Panc1 (cell line): ENCODE results near the gene KRTAP3-3. TPM values are rescaled to one million over a fixed set of nuclear protein-coding genes. Genes with fewer than 3 reads are reported as not detected.

Source experiments
- ATAC-seq: fragments of 200-7000 bp; cut with Tn5 transposase; 2 replicates; pipeline ENCODE4 v1.9.1; 2020; ENCODE audit warnings: mild to moderate bottlenecking, moderate library complexity
- Bru-seq: library from RNA; stranded (reverse); fragments of 400-500 nt; gene quantifications from one replicate; lab custom pipeline; 2021; lab: Mats Ljungman, UMichigan
- BruChase-seq, 2 experiments: library from RNA; stranded (reverse); fragments of 400-500 nt; gene quantifications; one replicate each; lab custom pipeline; 2021; lab: Mats Ljungman, UMichigan
- BruUV-seq: library from RNA; stranded (reverse); fragments of 400-500 nt; replicated peaks from 2 replicates; lab custom pipeline; 2021; lab: Mats Ljungman, UMichigan
- CTCF ChIA-PET: fragments of 300-600 bp; sonication (Branson Sonifier 250); formaldehyde crosslinking; loops from one replicate; lab custom pipeline; 2022; ENCODE audit warnings: antibody characterized with exemption; lab: Charles Lee
- POLR2A ChIA-PET: fragments of 300-600 bp; sonication (Branson Sonifier 250); formaldehyde crosslinking; loops from one replicate; lab custom pipeline; 2022; ENCODE audit warnings: antibody characterized with exemption; lab: Charles Lee
- DNase-seq: peaks from one replicate; pipeline ENCODE4 v3.0.0-alpha.2; 2010; ENCODE audit warnings: low read depth, low spot score
- H3K27ac ChIP-seq: 2 replicates; pipeline ENCODE4 v1.5.1; 2011; ENCODE audit warnings: mild to moderate bottlenecking, low read length, inconsistent platforms
- H3K27me3 ChIP-seq: fragments of 200-500 bp; sonication (Bioruptor generic); 2 replicates; pipeline ENCODE4 v1.6.0; 2014; ENCODE audit warnings: low read length, inconsistent platforms; ENCODE audit not compliant: control insufficient read depth, insufficient read depth
- H3K36me3 ChIP-seq: fragments of 200-500 bp; sonication (Bioruptor generic); 2 replicates; pipeline ENCODE4 v1.5.1; 2014; ENCODE audit warnings: inconsistent platforms, mild to moderate bottlenecking, low read length, moderate library complexity; ENCODE audit not compliant: control insufficient read depth, insufficient read depth
- H3K4me1 ChIP-seq: 2 replicates; pipeline ENCODE4 v1.5.1; 2011; ENCODE audit warnings: inconsistent platforms, mild to moderate bottlenecking, low read length, moderate library complexity; ENCODE audit not compliant: control insufficient read depth, insufficient read depth
- H3K4me3 ChIP-seq, 2 experiments: 2 replicates each; pipeline ENCODE4 v1.5.1; 2011 to 2012; ENCODE audit warnings: low read depth in 2 of 2, low read length in 2 of 2, mild to moderate bottlenecking in 2 of 2, inconsistent platforms in 1 of 2, moderate library complexity in 1 of 2
- H3K9me3 ChIP-seq: fragments of 200-500 bp; sonication (Bioruptor generic); 2 replicates; pipeline ENCODE4 v1.5.1; 2014; ENCODE audit warnings: low read depth, mild to moderate bottlenecking, inconsistent platforms, low read length, moderate library complexity; ENCODE audit not compliant: control insufficient read depth, insufficient read depth
- CTCF ChIP-seq: fragments of 450-650 bp; IDR thresholded peaks from 2 replicates; pipeline ENCODE4 v1.5.1; 2017; ENCODE audit warnings: mild to moderate bottlenecking
- POLR2AphosphoS5 ChIP-seq: IDR thresholded peaks from 2 replicates; pipeline ENCODE4 v1.6.1; 2012; ENCODE audit warnings: mild to moderate bottlenecking, low read depth, low read length, moderate library complexity
- REST ChIP-seq, 2 experiments: IDR thresholded peaks; 2 replicates each; pipeline ENCODE4 v1.6.1; 2011 to 2012; ENCODE audit warnings: low read depth in 2 of 2, control low read depth in 1 of 2, low read length in 1 of 2, mild to moderate bottlenecking in 1 of 2, moderate library complexity in 1 of 2; ENCODE audit not compliant: insufficient read depth in 1 of 2
- SIN3A ChIP-seq: IDR thresholded peaks from 2 replicates; pipeline ENCODE4 v1.6.1; 2012; ENCODE audit warnings: low read depth, mild to moderate bottlenecking, low read length, moderate library complexity, borderline replicate concordance; ENCODE audit not compliant: insufficient read depth
- TCF7L2 ChIP-seq: IDR thresholded peaks from 2 replicates; pipeline ENCODE4 v1.6.1; 2011; ENCODE audit warnings: mild to moderate bottlenecking, low read depth, low read length, inconsistent platforms
- in situ Hi-C: cut with HindIII; loops from 2 replicates; pipeline ENCODE4 v1.10.0; 2016; ENCODE audit warnings: low sequenced_read_pairs, low pct_unique_long_range_greater_than_20kb
- intact Hi-C: fragments of 100-400 bp; cut with micrococcal nuclease; formaldehyde crosslinking; loops from one replicate; pipeline ENCODE4 v1.10.0; 2022; ENCODE audit not compliant: unreplicated experiment
- long read RNA-seq: library from polyadenylated mRNA; unstranded; transcript quantifications from one replicate; pipeline ENCODE4 v2.0.0, GENCODE V29; 2021; ENCODE audit not compliant: unreplicated experiment
- polyA plus RNA-seq: library from polyadenylated mRNA; unstranded; fragments of >200 nt; gene quantifications from one replicate; pipeline ENCODE4 v1.2.1, GENCODE V29; 2012; ENCODE audit warnings: missing spikeins; ENCODE audit not compliant: insufficient read length
- total RNA-seq: library from RNA; stranded (reverse); gene quantifications from one replicate; pipeline ENCODE4 v1.2.1, GENCODE V29; 2021; ENCODE audit not compliant: unreplicated experiment

KRTAP3-3 gene
- not detected for total RNA-seq
- polyA plus RNA-seq = not detected
- not detected for Bru-seq, nascent RNA
- not detected for BruChase-seq, experiment 1, labeled RNA remaining after a 2-hour chase
- not detected for BruChase-seq, experiment 2, labeled RNA remaining after a 6-hour chase
- long read RNA-seq = 0 reads

GRCh38 chr17:40993839-40994238 is at the start of gene KRTAP3-3:
Gene KRTAP3-3 (minus strand): TSS chr17:40994164. CDS start chr17:40994097, 67 bp downstream.
- ChIA-PET POLR2A (interaction anchor here (0.6 kb wide), 1 partner anchor 122 kb away, joined by 4 read pairs; no protein-coding TSS in a partner anchor), CTCF (no interaction called here)
- ATAC-seq = no peak
- no peaks in the 10 kb centered on the region for H3K4me1 ChIP-seq
- intact Hi-C loops = no loop called here
- no peak for TF ChIP-seq TCF7L2
- no peak for TF ChIP-seq CTCF
- no peak for TF ChIP-seq SIN3A
- no peak for TF ChIP-seq REST (IDR thresholded peaks at IDR 0.05; ENCODE audit: insufficient read depth in 1 of 2, low read depth in 2 of 2, low read length in 1 of 2)
- TF ChIP-seq POLR2AphosphoS5 = no peak
- in situ Hi-C loops = no loop called here
- H3K27me3 ChIP-seq = peaks cover 17% of the 10 kb centered on the region
- no peaks in the 10 kb centered on the region for H3K36me3 ChIP-seq
- H3K4me3 ChIP-seq = no peak within 1 kb of the TSS
- BruUV-seq = no TSS peak
- H3K27ac ChIP-seq = no peak within 1 kb of the TSS
- DNase-seq = no peak
- H3K9me3 ChIP-seq = no peaks in the 10 kb centered on the region

GRCh38 chr17:41042953-41043352 is 49.0 kb upstream of the KRTAP3-3 start:
- ChIA-PET POLR2A (interaction anchor here (0.6 kb wide), 1 partner anchor 726 kb away, joined by 3 read pairs; no protein-coding TSS in a partner anchor), CTCF (no interaction called here)
- intact Hi-C loops = no loop called here

More at GRCh38 chr17:41042953-41043352, 49.0 kb upstream of the KRTAP3-3 start:
- no TSS peak for BruUV-seq
- Histone ChIP-seq H3K36me3 (no peaks in the 10 kb centered on the region), H3K4me3 (no peak overlapping the region), H3K27ac (no peak overlapping the region), H3K9me3 (no peaks in the 10 kb centered on the region), H3K4me1 (no peaks in the 10 kb centered on the region), H3K27me3 (no peaks in the 10 kb centered on the region)
- ATAC-seq (no peak), DNase-seq (no peak)
- in situ Hi-C loops = no loop called here
- no peak for TF ChIP-seq TCF7L2
- TF ChIP-seq POLR2AphosphoS5 = no peak
- no peak for TF ChIP-seq SIN3A
- no peak for TF ChIP-seq CTCF
- TF ChIP-seq REST (IDR thresholded peaks at IDR 0.05; ENCODE audit: insufficient read depth in 1 of 2, low read depth in 2 of 2, low read length in 1 of 2) = no peak
